Measurements from ENCODE around the gene OXTR. TPM values are rescaled to one million over a fixed set of nuclear protein-coding genes. Genes with fewer than 3 reads are reported as not detected.

Gene OXTR
- total RNA-seq, 2 donors from 2014 or later = 0.47 to 0.52 TPM

- DNase-seq (ENCODE audit: low spot score) = no peak
- TF ChIP-seq, protein P1, sequence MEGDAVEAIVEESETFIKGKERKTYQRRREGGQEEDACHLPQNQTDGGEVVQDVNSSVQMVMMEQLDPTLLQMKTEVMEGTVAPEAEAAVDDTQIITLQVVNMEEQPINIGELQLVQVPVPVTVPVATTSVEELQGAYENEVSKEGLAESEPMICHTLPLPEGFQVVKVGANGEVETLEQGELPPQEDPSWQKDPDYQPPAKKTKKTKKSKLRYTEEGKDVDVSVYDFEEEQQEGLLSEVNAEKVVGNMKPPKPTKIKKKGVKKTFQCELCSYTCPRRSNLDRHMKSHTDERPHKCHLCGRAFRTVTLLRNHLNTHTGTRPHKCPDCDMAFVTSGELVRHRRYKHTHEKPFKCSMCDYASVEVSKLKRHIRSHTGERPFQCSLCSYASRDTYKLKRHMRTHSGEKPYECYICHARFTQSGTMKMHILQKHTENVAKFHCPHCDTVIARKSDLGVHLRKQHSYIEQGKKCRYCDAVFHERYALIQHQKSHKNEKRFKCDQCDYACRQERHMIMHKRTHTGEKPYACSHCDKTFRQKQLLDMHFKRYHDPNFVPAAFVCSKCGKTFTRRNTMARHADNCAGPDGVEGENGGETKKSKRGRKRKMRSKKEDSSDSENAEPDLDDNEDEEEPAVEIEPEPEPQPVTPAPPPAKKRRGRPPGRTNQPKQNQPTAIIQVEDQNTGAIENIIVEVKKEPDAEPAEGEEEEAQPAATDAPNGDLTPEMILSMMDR (IDR thresholded peaks at IDR 0.05) = no peak
- Histone ChIP-seq H3K36me3 (peaks cover 6% of the 10 kb centered on the region), H3K4me3 (no peak overlapping the region), H3K27ac (no peak overlapping the region), H3K4me1 (no peaks in the 10 kb centered on the region), H3K27me3 (no peaks in the 10 kb centered on the region), H3K9me3 (no peaks in the 10 kb centered on the region)
Measured at GRCh38 chr3:8749316-8749715, 20.1 kb downstream of the OXTR start.

GRCh38 chr3:8746780-8747345 lies 22.6 kb downstream of the OXTR start:
- H3K36me3 ChIP-seq = peaks cover 6% of the 10 kb centered on the region
- no peak for DNase-seq (ENCODE audit: low spot score)
- peaks cover 0 to 1% of the 10 kb centered on the region in 2 donors for H3K4me1 ChIP-seq
- H3K4me3 ChIP-seq = no peak overlapping the region
- no peak overlapping the region for H3K27ac ChIP-seq
- H3K27me3 ChIP-seq = no peaks in the 10 kb centered on the region
- no peaks in the 10 kb centered on the region for H3K9me3 ChIP-seq
- TF ChIP-seq, protein P1 (IDR thresholded peaks at IDR 0.05) = no peak

GRCh38 chr3:8745619-8746370 lies 23.6 kb downstream of the OXTR start:
- Histone ChIP-seq H3K9me3 (no peaks in the 10 kb centered on the region), H3K4me3 (no peak overlapping the region), H3K27me3 (no peaks in the 10 kb centered on the region), H3K4me1 (peaks cover 0 to 11% of the 10 kb centered on the region in 2 donors), H3K27ac (no peak overlapping the region), H3K36me3 (peaks cover 6% of the 10 kb centered on the region)
- TF ChIP-seq, protein P1 (IDR thresholded peaks at IDR 0.05) = no peak
- DNase-seq (ENCODE audit: low spot score) = no peak

GRCh38 chr3:8743911-8744310 lies 25.5 kb downstream of the OXTR start:
- DNase-seq (ENCODE audit: low spot score) = no peak
- Histone ChIP-seq H3K36me3 (peaks cover 6% of the 10 kb centered on the region), H3K9me3 (no peaks in the 10 kb centered on the region), H3K4me3 (no peak overlapping the region), H3K27ac (no peak overlapping the region), H3K27me3 (no peaks in the 10 kb centered on the region), H3K4me1 (peaks cover 0 to 11% of the 10 kb centered on the region in 2 donors)
- TF ChIP-seq, protein P1 (IDR thresholded peaks at IDR 0.05) = no peak

DNA sequence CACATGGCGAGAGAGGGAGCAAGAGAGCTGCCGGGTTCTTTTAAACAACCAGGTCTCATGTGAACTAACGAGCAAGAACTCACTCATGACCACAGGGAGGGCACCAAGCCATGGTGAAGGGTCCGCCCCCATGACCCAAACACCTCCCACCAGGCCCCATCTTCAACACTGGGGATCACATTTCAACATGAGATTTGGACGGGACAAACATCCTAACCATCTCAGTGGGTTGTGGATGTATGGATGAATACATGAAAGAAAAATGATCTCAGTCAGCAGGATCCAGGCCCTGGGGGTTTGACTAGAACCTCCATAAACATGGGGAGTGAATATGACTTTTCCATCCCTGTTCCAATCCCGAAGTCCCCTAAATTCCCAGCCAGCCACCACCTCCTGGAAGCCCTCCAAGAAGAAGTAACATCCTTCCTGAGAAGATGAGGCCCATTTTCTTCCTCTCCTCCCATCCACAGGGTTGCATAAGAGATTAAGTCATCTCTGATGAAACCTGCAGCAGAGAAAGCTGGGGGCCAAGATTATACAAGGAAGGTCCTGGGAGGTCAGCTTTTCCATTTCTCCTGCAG lies 26.3 kb downstream of the OXTR start:
- Histone ChIP-seq H3K27me3 (no peaks in the 10 kb centered on the region), H3K4me1 (peaks cover 0 to 11% of the 10 kb centered on the region in 2 donors), H3K9me3 (no peaks in the 10 kb centered on the region), H3K4me3 (no peak overlapping the region), H3K36me3 (peaks cover 6% of the 10 kb centered on the region), H3K27ac (no peak overlapping the region)
- TF ChIP-seq, protein P1 (IDR thresholded peaks at IDR 0.05) = no peak
- no peak for DNase-seq (ENCODE audit: low spot score)
